ENCODE measurements around the gene ASB2. TPM values are rescaled to one million over a fixed set of nuclear protein-coding genes. Genes with fewer than 3 reads are reported as not detected.

Gene ASB2
- total and polyA plus RNA-seq, 2 donors (not counting 1 experiment from before 2014, with no cell fraction given) = 0.99 to 1.5 TPM

DNA sequence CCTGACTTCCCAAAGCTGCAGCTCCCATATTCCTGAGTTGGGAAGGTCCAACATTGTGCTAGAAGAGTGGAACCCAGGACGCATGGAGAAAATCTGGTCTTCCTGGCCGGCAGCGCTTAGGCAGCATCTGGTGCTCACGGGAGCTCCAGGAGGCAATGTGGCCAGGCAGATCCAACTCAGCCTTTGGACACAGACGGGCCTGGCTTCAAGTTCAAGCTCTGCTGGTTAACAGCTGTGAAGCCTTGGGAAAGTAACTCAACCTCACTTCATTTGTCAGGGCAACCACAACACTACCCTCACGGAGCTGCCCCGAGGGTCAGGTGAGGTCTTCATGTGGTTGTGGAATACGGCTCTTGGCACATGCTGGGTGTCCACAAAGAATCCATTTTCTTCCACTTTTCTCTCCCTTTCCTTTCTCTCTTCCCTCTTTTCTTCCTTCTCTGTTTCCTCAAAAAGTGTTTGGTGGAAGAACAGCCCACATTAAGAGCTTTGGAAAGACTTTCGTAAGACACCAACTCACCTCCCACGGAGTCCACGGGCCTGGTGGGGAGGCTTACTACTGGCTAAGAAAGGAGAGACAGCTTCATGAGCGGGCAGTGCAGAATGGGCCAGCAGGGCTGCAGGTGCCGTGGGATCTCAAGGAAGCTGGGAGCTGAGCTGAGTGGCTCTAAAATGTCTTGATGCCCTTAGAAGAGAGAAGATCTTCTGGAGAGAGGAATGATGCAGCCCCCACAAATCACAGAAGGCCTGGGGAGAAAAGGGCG lies 51.6 kb downstream of the ASB2 start:
- DNase-seq (ENCODE audit: low read depth in 2 of 2) = no peak

GRCh38 chr14:93923626-93924025 lies 52.7 kb downstream of the ASB2 start:
- Histone ChIP-seq H3K4me1 (ENCODE audit: control insufficient read depth, extremely low read depth, insufficient read depth, low read length) (no peaks in the 10 kb centered on the region), H3K4me2 (ENCODE audit: extremely low read depth, insufficient read depth, low read length) (no peak overlapping the region), H3K27me3 (ENCODE audit: control insufficient read depth, insufficient read depth, low read length) (no peaks in the 10 kb centered on the region), H3K4me3 (replicated peaks in 1 of 4; ENCODE audit: control extremely low read depth in 1 of 4, insufficient read depth in 1 of 4, low read depth in 3 of 4, low read length in 4 of 4) (no peak overlapping the region), H3K79me2 (ENCODE audit: control insufficient read depth, insufficient read depth, low read length) (no peaks in the 10 kb centered on the region), H2AFZ (ENCODE audit: low read length) (no peak overlapping the region), H4K20me1 (ENCODE audit: control insufficient read depth, extremely low read depth, insufficient read depth, low read length) (no peaks in the 10 kb centered on the region), H3K9me3 (ENCODE audit: control insufficient read depth, insufficient read depth, low read depth, low read length) (no peaks in the 10 kb centered on the region), H3K9ac (ENCODE audit: insufficient read depth, low read length) (no peak overlapping the region), H3K36me3 (ENCODE audit: control insufficient read depth, insufficient read depth, low read length) (no peaks in the 10 kb centered on the region), H3K27ac (ENCODE audit: insufficient read depth, low read length) (no peak overlapping the region)
- no peak for DNase-seq (ENCODE audit: low read depth in 2 of 2)
- no peak for TF ChIP-seq EZH2 (IDR thresholded peaks at IDR 0.05; ENCODE audit: low read length, missing control alignments)
- TF ChIP-seq, protein P1, sequence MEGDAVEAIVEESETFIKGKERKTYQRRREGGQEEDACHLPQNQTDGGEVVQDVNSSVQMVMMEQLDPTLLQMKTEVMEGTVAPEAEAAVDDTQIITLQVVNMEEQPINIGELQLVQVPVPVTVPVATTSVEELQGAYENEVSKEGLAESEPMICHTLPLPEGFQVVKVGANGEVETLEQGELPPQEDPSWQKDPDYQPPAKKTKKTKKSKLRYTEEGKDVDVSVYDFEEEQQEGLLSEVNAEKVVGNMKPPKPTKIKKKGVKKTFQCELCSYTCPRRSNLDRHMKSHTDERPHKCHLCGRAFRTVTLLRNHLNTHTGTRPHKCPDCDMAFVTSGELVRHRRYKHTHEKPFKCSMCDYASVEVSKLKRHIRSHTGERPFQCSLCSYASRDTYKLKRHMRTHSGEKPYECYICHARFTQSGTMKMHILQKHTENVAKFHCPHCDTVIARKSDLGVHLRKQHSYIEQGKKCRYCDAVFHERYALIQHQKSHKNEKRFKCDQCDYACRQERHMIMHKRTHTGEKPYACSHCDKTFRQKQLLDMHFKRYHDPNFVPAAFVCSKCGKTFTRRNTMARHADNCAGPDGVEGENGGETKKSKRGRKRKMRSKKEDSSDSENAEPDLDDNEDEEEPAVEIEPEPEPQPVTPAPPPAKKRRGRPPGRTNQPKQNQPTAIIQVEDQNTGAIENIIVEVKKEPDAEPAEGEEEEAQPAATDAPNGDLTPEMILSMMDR (conservative IDR thresholded peaks at IDR 0.05 in 1 of 2, IDR thresholded peaks at IDR 0.05 in 1 of 2; ENCODE audit: low read depth in 1 of 2, low read length in 2 of 2) = no peak

More for the DNA sequence above, 51.6 kb downstream of the ASB2 start:
- no peaks in the 10 kb centered on the region for H3K79me2 ChIP-seq (ENCODE audit: control insufficient read depth, insufficient read depth, low read length)
- no peaks in the 10 kb centered on the region for H3K4me1 ChIP-seq (ENCODE audit: control insufficient read depth, extremely low read depth, insufficient read depth, low read length)
- TF ChIP-seq EZH2 (IDR thresholded peaks at IDR 0.05; ENCODE audit: low read length, missing control alignments) = no peak
- TF ChIP-seq, protein P1 (conservative IDR thresholded peaks at IDR 0.05 in 1 of 2, IDR thresholded peaks at IDR 0.05 in 1 of 2; ENCODE audit: low read depth in 1 of 2, low read length in 2 of 2) = no peak
- H3K27me3 ChIP-seq (ENCODE audit: control insufficient read depth, insufficient read depth, low read length) = no peaks in the 10 kb centered on the region
- no peak overlapping the region for H2AFZ ChIP-seq (ENCODE audit: low read length)
- no peak overlapping the region for H3K27ac ChIP-seq (ENCODE audit: insufficient read depth, low read length)
- H3K9me3 ChIP-seq (ENCODE audit: control insufficient read depth, insufficient read depth, low read depth, low read length) = no peaks in the 10 kb centered on the region
- H3K4me2 ChIP-seq (ENCODE audit: extremely low read depth, insufficient read depth, low read length) = no peak overlapping the region
- no peaks in the 10 kb centered on the region for H3K36me3 ChIP-seq (ENCODE audit: control insufficient read depth, insufficient read depth, low read length)
- no peaks in the 10 kb centered on the region for H4K20me1 ChIP-seq (ENCODE audit: control insufficient read depth, extremely low read depth, insufficient read depth, low read length)
- H3K9ac ChIP-seq (ENCODE audit: insufficient read depth, low read length) = no peak overlapping the region
- H3K4me3 ChIP-seq (replicated peaks in 1 of 4; ENCODE audit: control extremely low read depth in 1 of 4, insufficient read depth in 1 of 4, low read depth in 3 of 4, low read length in 4 of 4) = no peak overlapping the region

DNA sequence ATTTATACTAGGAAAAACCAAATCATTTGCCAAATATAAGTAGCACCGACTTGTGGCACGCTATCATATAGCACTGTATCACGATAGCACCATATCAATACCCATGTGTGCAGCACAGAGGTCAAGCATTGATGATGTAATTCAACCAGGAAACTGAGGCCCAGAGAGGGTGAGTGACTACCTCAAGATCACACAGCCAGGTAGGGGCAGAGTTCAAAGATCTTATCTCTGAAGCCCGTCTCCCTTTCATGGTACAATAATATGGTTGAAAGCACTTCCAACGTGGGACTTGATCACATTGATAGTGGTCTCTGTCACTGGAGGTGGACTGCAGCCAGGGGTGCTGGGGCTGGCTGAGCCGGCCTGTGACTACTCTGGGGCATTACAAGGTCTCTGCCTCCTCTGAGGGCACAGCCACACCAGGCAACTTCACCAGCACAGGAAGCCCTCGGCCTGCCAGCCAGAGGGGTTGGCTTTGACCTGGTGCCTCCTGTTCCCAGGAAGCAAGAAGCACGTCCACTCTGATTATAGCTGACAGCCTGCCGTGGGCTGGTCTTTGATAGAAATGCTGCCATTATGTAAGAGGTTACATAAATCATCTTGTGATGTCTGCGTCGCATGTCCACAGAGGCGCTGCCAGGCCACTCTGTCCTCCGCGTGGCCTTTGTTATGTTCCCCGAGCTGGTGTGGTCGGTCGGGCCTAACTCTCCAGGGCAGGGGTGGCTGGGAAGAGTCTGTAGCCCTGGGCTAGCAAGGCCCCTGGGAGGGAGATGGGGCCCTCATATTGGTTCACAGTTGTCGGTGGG lies 55.2 kb downstream of the ASB2 start:
- Histone ChIP-seq H3K4me3 (replicated peaks in 1 of 4; ENCODE audit: control extremely low read depth in 1 of 4, insufficient read depth in 1 of 4, low read depth in 3 of 4, low read length in 4 of 4) (no peak overlapping the region), H3K27ac (ENCODE audit: insufficient read depth, low read length) (no peak overlapping the region), H3K79me2 (ENCODE audit: control insufficient read depth, insufficient read depth, low read length) (no peaks in the 10 kb centered on the region), H3K4me1 (ENCODE audit: control insufficient read depth, extremely low read depth, insufficient read depth, low read length) (no peaks in the 10 kb centered on the region), H3K9me3 (ENCODE audit: control insufficient read depth, insufficient read depth, low read depth, low read length) (no peaks in the 10 kb centered on the region), H3K4me2 (ENCODE audit: extremely low read depth, insufficient read depth, low read length) (no peak overlapping the region), H3K9ac (ENCODE audit: insufficient read depth, low read length) (no peak overlapping the region), H4K20me1 (ENCODE audit: control insufficient read depth, extremely low read depth, insufficient read depth, low read length) (no peaks in the 10 kb centered on the region), H2AFZ (ENCODE audit: low read length) (no peak overlapping the region), H3K36me3 (ENCODE audit: control insufficient read depth, insufficient read depth, low read length) (no peaks in the 10 kb centered on the region), H3K27me3 (ENCODE audit: control insufficient read depth, insufficient read depth, low read length) (no peaks in the 10 kb centered on the region)
- TF ChIP-seq, protein P1 (conservative IDR thresholded peaks at IDR 0.05 in 1 of 2, IDR thresholded peaks at IDR 0.05 in 1 of 2; ENCODE audit: low read depth in 1 of 2, low read length in 2 of 2) = no peak
- no peak for TF ChIP-seq EZH2 (IDR thresholded peaks at IDR 0.05; ENCODE audit: low read length, missing control alignments)
- DNase-seq (ENCODE audit: low read depth in 2 of 2) = no peak
